ENCODE results near the gene ENTPD5.
"Not testable (repeated sequence)": the region's sequence is repeated elsewhere in the genome, so short reads cannot be mapped to it uniquely, and the experiment has no call there.

DNA sequence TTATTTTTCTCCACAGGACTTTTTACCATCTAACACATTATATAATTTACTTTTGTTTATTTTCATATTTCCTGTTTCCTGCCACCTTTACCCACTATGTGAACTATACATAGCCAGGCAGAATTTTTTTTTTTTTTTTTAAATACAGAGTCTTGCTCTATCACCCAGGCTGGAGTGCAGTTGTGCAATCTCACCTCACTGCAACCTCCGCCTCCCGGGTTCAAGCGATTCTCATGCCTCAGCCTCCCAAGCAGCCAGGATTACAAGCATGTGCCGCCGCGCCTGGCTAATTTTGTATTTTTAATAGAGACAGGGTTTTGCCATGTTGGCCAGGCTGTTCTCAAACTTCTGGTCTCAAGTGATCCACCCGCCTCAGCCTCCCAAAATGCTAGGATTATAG, 24.2 kb downstream of the ENTPD5 start:
- TF ChIP-seq, protein P1, sequence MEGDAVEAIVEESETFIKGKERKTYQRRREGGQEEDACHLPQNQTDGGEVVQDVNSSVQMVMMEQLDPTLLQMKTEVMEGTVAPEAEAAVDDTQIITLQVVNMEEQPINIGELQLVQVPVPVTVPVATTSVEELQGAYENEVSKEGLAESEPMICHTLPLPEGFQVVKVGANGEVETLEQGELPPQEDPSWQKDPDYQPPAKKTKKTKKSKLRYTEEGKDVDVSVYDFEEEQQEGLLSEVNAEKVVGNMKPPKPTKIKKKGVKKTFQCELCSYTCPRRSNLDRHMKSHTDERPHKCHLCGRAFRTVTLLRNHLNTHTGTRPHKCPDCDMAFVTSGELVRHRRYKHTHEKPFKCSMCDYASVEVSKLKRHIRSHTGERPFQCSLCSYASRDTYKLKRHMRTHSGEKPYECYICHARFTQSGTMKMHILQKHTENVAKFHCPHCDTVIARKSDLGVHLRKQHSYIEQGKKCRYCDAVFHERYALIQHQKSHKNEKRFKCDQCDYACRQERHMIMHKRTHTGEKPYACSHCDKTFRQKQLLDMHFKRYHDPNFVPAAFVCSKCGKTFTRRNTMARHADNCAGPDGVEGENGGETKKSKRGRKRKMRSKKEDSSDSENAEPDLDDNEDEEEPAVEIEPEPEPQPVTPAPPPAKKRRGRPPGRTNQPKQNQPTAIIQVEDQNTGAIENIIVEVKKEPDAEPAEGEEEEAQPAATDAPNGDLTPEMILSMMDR (IDR thresholded peaks at IDR 0.05; ENCODE audit: poor library complexity), result not testable (repeated sequence)
- TF ChIP-seq EZH2 (IDR thresholded peaks at IDR 0.05; ENCODE audit: borderline replicate concordance), result not testable (repeated sequence)
